Measurements from ENCODE around the gene BORCS5.
"Not testable (repeated sequence)": the region's sequence is repeated elsewhere in the genome, so short reads cannot be mapped to it uniquely, and the experiment has no call there.

Gene BORCS5

GRCh38 chr12:12466157-12466556, 109.3 kb downstream of the BORCS5 start:
- no peak for DNase-seq (ENCODE audit: low read depth)

- no peak for DNase-seq (ENCODE audit: low read depth)
Measured at GRCh38 chr12:12467264-12467663, 110.4 kb downstream of the BORCS5 start.

GRCh38 chr12:12467688-12468261, 110.9 kb downstream of the BORCS5 start:
- DNase-seq (ENCODE audit: low read depth) = no peak

- DNase-seq (ENCODE audit: low read depth) = no peak
Measured at GRCh38 chr12:12468575-12468974, 111.7 kb downstream of the BORCS5 start.

GRCh38 chr12:12469386-12469785, 112.5 kb downstream of the BORCS5 start:
- DNase-seq (ENCODE audit: low read depth) = no peak

- no peak for DNase-seq (ENCODE audit: low read depth)
Measured at GRCh38 chr12:12470751-12471306, 114.0 kb downstream of the BORCS5 start.

- not testable (repeated sequence) for DNase-seq (ENCODE audit: low read depth)
Measured at GRCh38 chr12:12471982-12472961, 115.4 kb downstream of the BORCS5 start.

GRCh38 chr12:12473223-12473622, 116.3 kb downstream of the BORCS5 start:
- no peak for DNase-seq (ENCODE audit: low read depth)

GRCh38 chr12:12474471-12474928, 117.6 kb downstream of the BORCS5 start:
- no peak for DNase-seq (ENCODE audit: low read depth)

GRCh38 chr12:12474931-12475795, 118.3 kb downstream of the BORCS5 start:
- DNase-seq (ENCODE audit: low read depth) = no peak

- DNase-seq (ENCODE audit: low read depth) = no peak
Measured at GRCh38 chr12:12476857-12477531, 120.1 kb downstream of the BORCS5 start.

GRCh38 chr12:12477532-12477890, 120.6 kb downstream of the BORCS5 start:
- DNase-seq (ENCODE audit: low read depth) = no peak

GRCh38 chr12:12480074-12480473, 123.2 kb downstream of the BORCS5 start:
- no peak for DNase-seq (ENCODE audit: low read depth)

- DNase-seq (ENCODE audit: low read depth) = no peak
Measured at GRCh38 chr12:12481631-12482030, 124.8 kb downstream of the BORCS5 start.

- DNase-seq (ENCODE audit: low read depth) = no peak
Measured at GRCh38 chr12:12482150-12482761, 125.4 kb downstream of the BORCS5 start.

GRCh38 chr12:12482959-12483358, 126.1 kb downstream of the BORCS5 start:
- DNase-seq (ENCODE audit: low read depth) = no peak

- no peak for DNase-seq (ENCODE audit: low read depth)
Measured at GRCh38 chr12:12483438-12483837, 126.6 kb downstream of the BORCS5 start.

- DNase-seq (ENCODE audit: low read depth) = no peak
Measured at GRCh38 chr12:12486661-12487240, 129.9 kb downstream of the BORCS5 start.

GRCh38 chr12:12487490-12487889, 130.6 kb downstream of the BORCS5 start:
- no peak for DNase-seq (ENCODE audit: low read depth)

- DNase-seq (ENCODE audit: low read depth) = no peak
Measured at GRCh38 chr12:12488296-12488695, 131.4 kb downstream of the BORCS5 start.

Data from GM04503 (cell line).